ENCODE results near the gene SLIT3.

The SLIT3 gene

GRCh38 chr5:168796000-168796399, 504.9 kb downstream of the SLIT3 start:
- intact Hi-C loops (cut with DNase I), result no loop called here
- no peak for DNase-seq

DNA sequence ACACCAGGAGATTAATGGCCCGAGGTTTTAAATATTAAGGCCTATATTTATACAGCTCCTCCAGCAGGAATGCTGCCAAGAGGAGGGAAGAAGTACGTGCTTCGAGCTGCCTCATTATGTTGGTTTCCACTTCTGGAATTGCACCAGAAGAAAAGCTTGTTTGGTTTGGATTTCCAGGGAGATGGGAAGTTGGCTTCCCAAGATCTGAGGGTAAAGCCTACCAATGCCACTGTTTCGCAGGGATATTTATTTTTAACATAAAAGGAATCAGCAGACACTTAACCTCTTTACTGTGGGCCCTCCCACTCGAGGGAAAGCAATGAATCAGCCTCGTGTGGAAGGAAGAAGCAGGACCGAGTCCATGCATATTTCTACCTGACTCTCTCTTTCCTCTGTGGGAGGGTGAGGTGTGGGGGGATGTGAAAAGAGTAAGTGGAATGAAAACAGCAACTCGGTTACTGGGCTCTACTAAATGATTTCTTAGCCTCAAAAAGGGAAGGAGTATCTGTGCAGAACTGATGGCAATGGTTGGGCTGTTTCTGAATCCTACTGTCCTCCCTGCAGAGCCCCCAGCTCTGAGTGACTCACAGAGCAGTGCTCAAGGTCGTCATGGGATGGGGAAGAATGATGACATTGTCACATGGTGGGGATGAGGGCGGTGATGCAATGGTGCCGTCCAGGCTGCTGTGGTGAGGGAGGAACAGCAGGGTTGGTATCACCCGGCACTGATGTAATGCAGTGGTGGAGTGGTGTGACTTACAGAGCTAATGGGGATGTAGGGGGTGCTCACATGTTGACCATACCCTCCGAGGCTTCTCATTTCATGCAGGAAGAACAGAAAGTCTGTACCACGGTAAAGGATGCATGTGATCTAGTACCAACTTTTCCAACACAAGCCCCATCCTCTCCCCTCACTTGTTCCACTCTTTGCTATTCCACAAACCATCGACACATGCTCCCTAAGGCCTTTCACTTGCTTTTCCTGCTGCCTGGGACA, 506.8 kb downstream of the SLIT3 start:
- intact Hi-C loops (cut with DNase I), result no loop called here
- DNase-seq, result peak in 4 of 10 donors; percentile 18 to 91 (median 33)

- intact Hi-C loops (cut with DNase I), result no loop called here
- no peak for DNase-seq
These were observed 508.3 kb downstream of the SLIT3 start for GRCh38 chr5:168792678-168793077.

- DNase-seq, result no peak
These were observed 510.2 kb downstream of the SLIT3 start for GRCh38 chr5:168790671-168791250.

GRCh38 chr5:168790002-168790635, 510.8 kb downstream of the SLIT3 start:
- DNase-seq, result no peak
- intact Hi-C loops (cut with DNase I), result no loop called here

More at GRCh38 chr5:168790671-168791250, 510.2 kb downstream of the SLIT3 start:
- intact Hi-C loops (cut with DNase I), result no loop called here

DNA sequence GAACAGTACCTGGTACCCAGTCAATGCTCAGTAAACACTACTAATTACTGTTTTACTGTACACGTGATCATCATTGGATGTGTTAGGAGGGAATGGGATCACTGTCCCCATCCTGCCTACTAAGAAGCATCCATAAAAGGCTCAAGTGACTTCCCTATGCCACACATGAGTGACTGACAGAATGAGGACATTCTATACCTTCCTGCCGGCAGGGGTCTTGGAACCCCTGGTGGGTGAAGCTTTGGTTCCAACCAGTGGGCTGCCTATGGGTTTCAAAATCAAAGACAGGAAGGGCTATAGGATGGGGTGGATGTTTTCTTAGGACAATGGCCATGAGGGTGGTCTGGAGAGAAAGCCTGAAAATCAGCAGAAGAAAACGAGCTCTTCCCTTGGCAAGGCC, 512.2 kb downstream of the SLIT3 start:
- intact Hi-C loops (cut with DNase I), result no loop called here
- no peak for DNase-seq

DNA sequence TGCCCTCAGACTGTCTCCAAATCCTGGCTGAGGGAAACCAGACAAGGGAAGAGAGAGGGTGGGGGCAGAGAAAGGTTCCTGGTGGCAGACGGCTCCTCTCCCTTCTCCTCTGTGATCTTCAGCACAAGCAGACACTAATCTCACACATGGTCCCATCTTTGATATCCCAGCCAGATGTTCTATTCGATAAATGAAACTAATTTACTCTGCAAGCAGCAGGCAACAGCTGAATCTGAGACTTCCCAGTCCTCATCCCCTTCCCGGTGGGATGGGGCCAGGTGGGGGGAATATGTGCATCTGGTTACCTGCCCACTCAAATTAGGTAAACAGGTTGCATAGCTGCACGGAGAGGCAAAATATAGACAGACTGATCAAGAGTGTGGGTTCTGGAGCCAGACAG, 512.8 kb downstream of the SLIT3 start:
- no peak for DNase-seq
- intact Hi-C loops (cut with DNase I), result no loop called here

- intact Hi-C loops (cut with DNase I), result no loop called here
- no peak for DNase-seq
These were observed 514.8 kb downstream of the SLIT3 start for GRCh38 chr5:168786147-168786546.

GRCh38 chr5:168784454-168784853, 516.5 kb downstream of the SLIT3 start:
- no peak for DNase-seq
- intact Hi-C loops (cut with DNase I), result no loop called here

- DNase-seq, result no peak
- intact Hi-C loops (cut with DNase I), result no loop called here
These were observed 518.9 kb downstream of the SLIT3 start for GRCh38 chr5:168781941-168782571.

DNA sequence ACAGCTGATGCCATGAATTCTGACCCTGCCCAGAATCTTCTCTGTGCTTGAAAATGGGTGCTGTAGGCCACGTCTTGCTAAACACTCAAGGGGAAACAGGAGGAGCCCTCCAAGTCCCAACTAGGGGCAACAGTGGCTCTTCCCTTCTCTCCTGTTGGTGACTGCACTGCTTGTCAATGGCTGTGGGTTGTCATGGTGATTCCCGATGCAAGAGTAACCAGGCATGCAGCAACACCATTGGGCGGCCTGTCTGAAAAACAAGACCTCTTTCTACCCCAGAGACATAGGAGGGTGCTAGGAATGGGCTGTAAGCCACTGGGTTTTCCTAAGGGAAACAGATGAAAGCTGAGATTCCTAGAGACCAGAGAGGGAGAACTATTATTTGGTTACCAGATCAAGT, 520.1 kb downstream of the SLIT3 start:
- intact Hi-C loops (cut with DNase I), result no loop called here

GRCh38 chr5:168779333-168779732, 521.6 kb downstream of the SLIT3 start:
- intact Hi-C loops (cut with DNase I), result no loop called here
- no peak for DNase-seq

More for the DNA sequence above, 520.1 kb downstream of the SLIT3 start:
- no peak for DNase-seq

GRCh38 chr5:168778536-168778935, 522.4 kb downstream of the SLIT3 start:
- no peak for DNase-seq
- intact Hi-C loops (cut with DNase I), result no loop called here

DNA sequence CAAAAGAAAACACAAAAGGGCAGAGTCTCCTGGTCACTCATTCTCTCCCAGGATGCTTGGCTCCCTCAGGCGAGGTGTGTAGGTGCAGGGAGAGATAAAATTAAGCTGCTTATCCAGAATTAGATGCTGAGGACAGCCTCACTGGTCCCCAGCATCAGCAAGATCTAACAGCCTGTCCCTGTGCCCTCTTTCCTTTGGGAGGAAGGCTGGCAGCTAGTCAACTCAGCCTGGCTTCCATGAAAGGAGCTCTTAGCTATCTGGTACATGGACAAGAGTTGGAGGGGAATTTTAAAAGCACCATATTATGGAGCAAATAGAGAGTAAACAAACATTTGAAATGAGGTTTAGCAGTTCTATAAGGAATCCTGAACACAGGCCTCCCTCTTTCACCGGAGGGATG, 523.3 kb downstream of the SLIT3 start:
- intact Hi-C loops (cut with DNase I), result no loop called here
- DNase-seq, result peak in 1 of 10 donors; percentile 29

GRCh38 chr5:168776070-168776469, 524.9 kb downstream of the SLIT3 start:
- intact Hi-C loops (cut with DNase I), result no loop called here
- DNase-seq, result peak in 1 of 10 donors; percentile 46

DNA sequence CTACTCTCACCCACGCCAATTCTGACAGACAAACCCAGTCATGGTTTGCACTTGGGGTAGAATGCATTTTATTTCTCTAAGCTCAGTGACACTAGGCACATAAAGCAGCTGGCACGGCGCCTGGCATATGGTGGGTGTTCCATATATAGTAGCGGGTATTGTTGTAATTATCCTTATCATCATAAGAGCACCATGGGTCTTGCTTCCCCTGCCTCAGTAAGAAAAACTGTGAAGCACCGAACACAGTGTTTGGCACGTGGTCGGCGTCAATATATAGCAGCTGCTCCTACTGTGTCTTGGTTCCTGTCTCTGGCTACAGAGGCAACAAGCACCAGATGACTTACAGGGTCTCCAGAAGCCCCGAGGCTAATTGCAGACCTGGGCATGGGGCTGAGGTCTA, 527.7 kb downstream of the SLIT3 start:
- DNase-seq, result peak in 2 of 10 donors; percentile 74 to 75
- intact Hi-C loops (cut with DNase I), result no loop called here

DNA sequence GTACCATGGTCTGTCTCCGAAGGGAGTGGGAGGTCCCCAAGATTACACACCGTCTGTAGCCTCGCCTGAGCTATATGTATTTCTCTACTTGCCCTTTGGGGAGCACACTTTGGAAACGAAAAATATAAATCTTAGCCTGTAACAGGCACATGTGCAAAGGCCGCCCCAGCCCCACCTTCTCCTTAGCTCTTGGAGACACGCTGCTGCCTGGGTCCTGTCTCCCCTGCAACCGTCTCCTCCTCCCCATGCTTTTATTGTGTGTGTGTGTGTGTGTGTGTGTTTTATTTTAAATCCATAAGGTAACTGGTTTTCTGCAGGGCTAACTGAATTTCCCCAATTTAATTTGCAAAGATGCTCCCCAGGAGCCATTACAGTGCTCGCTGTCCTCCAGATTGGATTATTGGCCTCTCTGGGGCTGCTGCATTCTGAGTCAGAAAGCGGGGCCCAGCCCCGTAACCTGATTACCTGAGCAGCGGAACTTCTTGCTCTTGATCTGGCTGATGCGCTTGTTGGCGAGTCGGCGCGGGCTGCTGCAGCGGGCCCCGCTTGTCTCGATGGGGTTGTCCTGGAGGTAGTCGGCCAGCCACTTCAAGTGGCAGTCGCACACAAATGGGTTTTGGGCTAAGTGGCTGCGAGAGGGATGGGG, 528.5 kb downstream of the SLIT3 start:
- intact Hi-C loops (cut with DNase I), result no loop called here

DNA sequence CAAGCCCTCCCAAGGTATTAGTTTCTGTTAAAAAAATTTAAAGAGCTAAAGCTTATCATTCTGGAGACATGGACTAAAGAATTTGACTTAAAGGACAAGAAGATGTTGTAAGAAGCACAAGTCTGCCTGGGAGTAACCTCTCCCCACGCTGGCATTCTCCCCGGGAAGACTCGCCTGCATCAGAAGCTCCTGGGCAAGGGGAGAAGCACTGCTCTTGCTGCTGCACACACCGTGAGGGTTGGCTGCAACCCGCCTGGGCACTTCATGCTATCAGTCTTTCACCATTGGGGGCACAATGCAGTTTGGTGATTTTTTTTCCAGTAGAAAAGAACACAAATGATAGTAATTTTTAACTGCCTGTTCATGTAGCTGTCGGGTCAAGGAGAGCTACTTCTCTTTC, 529.3 kb downstream of the SLIT3 start:
- intact Hi-C loops (cut with DNase I), result no loop called here
- peak in 2 of 10 donors; percentile 43 to 55 for DNase-seq

More for the DNA sequence above, 528.5 kb downstream of the SLIT3 start:
- peak in 2 of 10 donors; percentile 69 to 72 for DNase-seq

- intact Hi-C loops (cut with DNase I), result no loop called here
- peak in 1 of 10 donors; percentile 33 for DNase-seq
These were observed 529.9 kb downstream of the SLIT3 start for GRCh38 chr5:168770996-168771395.

DNA sequence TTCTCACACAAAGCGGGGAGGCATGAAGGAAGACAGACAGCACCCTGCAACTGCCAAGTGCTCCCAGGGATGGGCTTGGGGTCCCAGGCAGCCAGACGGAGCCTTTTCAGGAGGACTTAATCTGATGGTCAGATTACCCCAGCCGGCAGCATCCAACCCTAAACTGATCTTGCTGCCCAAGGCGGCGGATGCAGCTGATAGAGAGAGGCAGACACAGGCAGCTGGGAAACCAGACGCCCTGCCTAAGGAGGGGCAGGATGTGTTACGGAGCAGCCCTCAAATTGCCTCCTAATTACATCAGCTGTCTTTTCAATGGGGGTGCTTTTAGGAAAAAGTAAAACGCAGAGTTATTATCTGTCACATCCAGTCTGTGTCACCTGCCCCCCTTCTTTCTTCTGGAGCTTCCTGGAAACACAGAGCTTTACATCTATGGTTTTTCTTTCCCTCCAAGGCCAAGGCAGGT, 530.9 kb downstream of the SLIT3 start:
- intact Hi-C loops (cut with DNase I), result no loop called here

More for the DNA sequence above, 530.9 kb downstream of the SLIT3 start:
- peak in 2 of 10 donors; percentile 31 to 41 for DNase-seq
